GM10248 (cell line): ENCODE data around the gene PTOV1.

Experiments used
- CTCF ChIA-PET: fragments of 300-600 bp; sonication (Branson Sonifier 250); formaldehyde crosslinking; extraction: SDS; loops from one replicate; lab custom pipeline; 2021; ENCODE audit warnings: antibody characterized with exemption; lab: Yijun Ruan, JAX
- POLR2A ChIA-PET: fragments of 350-650 bp; sonication (Branson Sonifier 250); formaldehyde crosslinking; extraction: SDS; loops from one replicate; lab custom pipeline; 2020; ENCODE audit warnings: antibody characterized with exemption; lab: Yijun Ruan, JAX
- DNase-seq: peaks from one replicate; pipeline ENCODE4 v3.0.0; 2012; ENCODE audit errors: extremely low spot score
- TF ChIP-seq, protein P1 (sequence below): IDR thresholded peaks from 2 replicates; pipeline ENCODE4 v1.5.1; 2012; ENCODE audit warnings: mild to moderate bottlenecking, low read depth; ENCODE audit errors: extremely low read depth, missing control alignments, control extremely low read depth

The PTOV1 gene

GRCh38 chr19:49887665-49888509 lies 36.9 kb downstream of the PTOV1 start:
- TF ChIP-seq, protein P1, sequence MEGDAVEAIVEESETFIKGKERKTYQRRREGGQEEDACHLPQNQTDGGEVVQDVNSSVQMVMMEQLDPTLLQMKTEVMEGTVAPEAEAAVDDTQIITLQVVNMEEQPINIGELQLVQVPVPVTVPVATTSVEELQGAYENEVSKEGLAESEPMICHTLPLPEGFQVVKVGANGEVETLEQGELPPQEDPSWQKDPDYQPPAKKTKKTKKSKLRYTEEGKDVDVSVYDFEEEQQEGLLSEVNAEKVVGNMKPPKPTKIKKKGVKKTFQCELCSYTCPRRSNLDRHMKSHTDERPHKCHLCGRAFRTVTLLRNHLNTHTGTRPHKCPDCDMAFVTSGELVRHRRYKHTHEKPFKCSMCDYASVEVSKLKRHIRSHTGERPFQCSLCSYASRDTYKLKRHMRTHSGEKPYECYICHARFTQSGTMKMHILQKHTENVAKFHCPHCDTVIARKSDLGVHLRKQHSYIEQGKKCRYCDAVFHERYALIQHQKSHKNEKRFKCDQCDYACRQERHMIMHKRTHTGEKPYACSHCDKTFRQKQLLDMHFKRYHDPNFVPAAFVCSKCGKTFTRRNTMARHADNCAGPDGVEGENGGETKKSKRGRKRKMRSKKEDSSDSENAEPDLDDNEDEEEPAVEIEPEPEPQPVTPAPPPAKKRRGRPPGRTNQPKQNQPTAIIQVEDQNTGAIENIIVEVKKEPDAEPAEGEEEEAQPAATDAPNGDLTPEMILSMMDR = no peak
- CTCF ChIA-PET = interaction anchor here (1.2 kb wide), 1 partner anchor 9 kb away, joined by 3 read pairs; the partner anchor contains the start of gene IL4I1
- DNase-seq = no peak
- POLR2A ChIA-PET = interaction anchor here (0.6 to 1.9 kb wide), 6 partner anchors 10 to 33 kb away, joined by 3 to 6 read pairs (median 3); partner anchors contain the start of gene AKT1S1

- TF ChIP-seq, protein P1 = no peak
- ChIA-PET CTCF (interaction anchor here (1.2 kb wide), 1 partner anchor 9 kb away, joined by 3 read pairs; the partner anchor contains the start of gene IL4I1), POLR2A (interaction anchor here (0.6 to 1.0 kb wide), 4 partner anchors 11 to 32 kb away, joined by 3 to 4 read pairs (median 3); partner anchors contain the start of gene AKT1S1)
- DNase-seq = no peak
These were observed 37.5 kb downstream of the PTOV1 start for GRCh38 chr19:49888510-49888824.

GRCh38 chr19:49889038-49889686 lies 38.2 kb downstream of the PTOV1 start:
- ChIA-PET POLR2A (interaction anchor here (1.0 kb wide), 1 partner anchor 12 kb away, joined by 3 read pairs; the partner anchor contains the start of gene AKT1S1), CTCF (interaction anchor here (1.6 to 2.0 kb wide), 2 partner anchors 13 to 18 kb away, joined by 4 to 7 read pairs; no protein-coding TSS in a partner anchor)
- TF ChIP-seq, protein P1 = no peak
- DNase-seq = no peak

GRCh38 chr19:49889687-49890348 lies 38.9 kb downstream of the PTOV1 start:
- TF ChIP-seq, protein P1 = peak; percentile 79
- CTCF ChIA-PET = interaction anchor here (0.9 to 2.0 kb wide), 8 partner anchors 10 to 38 kb away, joined by 3 to 10 read pairs (median 4); partner anchors contain the start of genes AKT1S1 and TBC1D17
- POLR2A ChIA-PET = interaction anchor here (1.0 to 1.2 kb wide), 3 partner anchors 13 to 40 kb away, joined by 4 to 9 read pairs (median 8); partner anchors contain the start of genes AKT1S1, ATF5, NUP62 and TBC1D17
- DNase-seq = peak; percentile 60

DNA sequence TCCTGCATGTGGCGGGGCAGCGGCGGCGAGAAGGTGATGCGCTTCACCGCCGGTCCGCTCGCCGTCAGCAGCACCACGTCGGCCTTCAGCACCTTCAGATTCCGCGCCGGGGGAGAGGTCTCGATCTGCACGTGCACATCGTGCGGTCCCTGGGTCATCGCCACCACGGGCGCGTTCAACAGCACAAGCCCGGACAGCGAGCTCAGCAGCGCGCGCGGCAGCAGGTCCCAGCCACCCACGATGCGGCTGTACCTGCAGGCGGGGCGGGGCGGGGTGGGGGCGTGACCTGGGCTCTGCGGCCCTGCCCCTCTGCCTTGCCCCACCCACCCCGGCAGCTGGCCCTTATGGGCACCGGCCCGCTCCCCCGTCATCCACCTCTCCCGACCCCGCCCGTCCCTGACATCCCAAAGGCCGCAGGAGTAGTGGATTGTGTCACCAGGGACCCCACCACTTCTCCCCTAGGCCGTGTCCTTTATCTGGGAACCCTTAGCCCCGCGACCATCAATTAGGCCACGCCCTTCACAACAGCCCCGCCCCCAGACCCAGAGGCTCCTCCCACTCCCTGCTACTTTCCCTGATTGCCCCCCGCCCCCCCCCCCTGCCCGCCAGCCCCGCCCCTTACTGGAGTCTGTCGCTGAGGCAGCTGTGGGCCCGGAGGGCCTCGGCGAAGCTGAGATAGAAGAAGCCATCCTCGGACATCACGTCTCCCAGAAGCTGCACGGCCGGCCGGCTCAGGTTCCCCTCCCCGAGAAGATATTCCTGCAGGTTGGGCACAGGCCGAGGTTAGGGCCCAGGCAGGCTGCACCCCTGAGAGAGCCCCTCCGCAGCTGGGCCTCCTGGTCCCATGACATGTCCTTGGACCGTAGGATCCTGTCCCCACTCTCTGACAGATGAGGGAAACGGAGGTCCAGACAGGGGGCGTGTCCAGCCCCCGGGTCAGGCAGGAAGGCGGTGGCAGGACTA lies 39.7 kb downstream of the PTOV1 start:
- ChIA-PET CTCF (interaction anchor here (0.8 to 2.0 kb wide), 11 partner anchors 9 to 40 kb away, joined by 3 to 10 read pairs (median 4); partner anchors contain the start of genes AKT1S1, PTOV1 and TBC1D17), POLR2A (interaction anchor here (0.6 to 1.9 kb wide), 6 partner anchors 14 to 75 kb away, joined by 3 to 9 read pairs (median 6); partner anchors contain the start of genes AKT1S1, ATF5, NUP62 and TBC1D17)
- TF ChIP-seq, protein P1 = no peak
- DNase-seq = peak; percentile 84
